Nephron (organoid): Measurements from ENCODE around the gene DUSP6.
A peak's percentile ranks its signal among the peaks of the same experiment; 100 is the strongest.

Experiments
- H3K27ac Mint-ChIP-seq, 3 experiments: 2 replicates each; pipeline ENCODE4 v1.8.0; 2020; ENCODE audit warnings: mixed read lengths in 3 of 3, mild to moderate bottlenecking in 2 of 3, moderate library complexity in 1 of 3
- H3K27me3 Mint-ChIP-seq: 2 replicates; pipeline ENCODE4 v1.8.0; 2021; ENCODE audit warnings: low read depth, mild to moderate bottlenecking, moderate library complexity, mixed read lengths
- H3K36me3 Mint-ChIP-seq: 2 replicates; pipeline ENCODE4 v1.8.0; 2020; ENCODE audit warnings: low read depth, mixed read lengths
- H3K4me1 Mint-ChIP-seq: 2 replicates; pipeline ENCODE4 v1.8.0; 2020; ENCODE audit warnings: mixed read lengths
- H3K4me3 Mint-ChIP-seq, 3 experiments: 2 replicates each; pipeline ENCODE4 v1.8.0; 2020; ENCODE audit warnings: mild to moderate bottlenecking in 3 of 3, mixed read lengths in 3 of 3, moderate library complexity in 2 of 3
- H3K9me3 Mint-ChIP-seq: 2 replicates; pipeline ENCODE4 v1.8.0; 2020; ENCODE audit warnings: mixed read lengths
- TF ChIP-seq, protein P1 (sequence below), 3 experiments: fragments of 200-600 bp; sonication (generic); IDR thresholded peaks; one replicate each; pipeline ENCODE4 v1.5.0; 2021; ENCODE audit warnings: antibody characterized with exemption in 3 of 3; ENCODE audit not compliant: unreplicated experiment in 3 of 3

The DUSP6 gene

GRCh38 chr12:89352242-89352491, 134 bp downstream of the DUSP6 start:
- TF ChIP-seq, protein P1, sequence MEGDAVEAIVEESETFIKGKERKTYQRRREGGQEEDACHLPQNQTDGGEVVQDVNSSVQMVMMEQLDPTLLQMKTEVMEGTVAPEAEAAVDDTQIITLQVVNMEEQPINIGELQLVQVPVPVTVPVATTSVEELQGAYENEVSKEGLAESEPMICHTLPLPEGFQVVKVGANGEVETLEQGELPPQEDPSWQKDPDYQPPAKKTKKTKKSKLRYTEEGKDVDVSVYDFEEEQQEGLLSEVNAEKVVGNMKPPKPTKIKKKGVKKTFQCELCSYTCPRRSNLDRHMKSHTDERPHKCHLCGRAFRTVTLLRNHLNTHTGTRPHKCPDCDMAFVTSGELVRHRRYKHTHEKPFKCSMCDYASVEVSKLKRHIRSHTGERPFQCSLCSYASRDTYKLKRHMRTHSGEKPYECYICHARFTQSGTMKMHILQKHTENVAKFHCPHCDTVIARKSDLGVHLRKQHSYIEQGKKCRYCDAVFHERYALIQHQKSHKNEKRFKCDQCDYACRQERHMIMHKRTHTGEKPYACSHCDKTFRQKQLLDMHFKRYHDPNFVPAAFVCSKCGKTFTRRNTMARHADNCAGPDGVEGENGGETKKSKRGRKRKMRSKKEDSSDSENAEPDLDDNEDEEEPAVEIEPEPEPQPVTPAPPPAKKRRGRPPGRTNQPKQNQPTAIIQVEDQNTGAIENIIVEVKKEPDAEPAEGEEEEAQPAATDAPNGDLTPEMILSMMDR (IDR thresholded peaks at IDR 0.05; ENCODE audit: unreplicated experiment in 3 of 3): no peak
- Mint-ChIP-seq H3K27ac (peak overlapping the region; percentile 92 to 97 (median 93)), H3K4me3 (peak overlapping the region; percentile 90 to 97 (median 91)), H3K9me3 (no peaks in the 10 kb centered on the region), H3K4me1 (peaks cover 61% of the 10 kb centered on the region), H3K36me3 (peaks cover 6% of the 10 kb centered on the region), H3K27me3 (peaks cover 69% of the 10 kb centered on the region)

DNA sequence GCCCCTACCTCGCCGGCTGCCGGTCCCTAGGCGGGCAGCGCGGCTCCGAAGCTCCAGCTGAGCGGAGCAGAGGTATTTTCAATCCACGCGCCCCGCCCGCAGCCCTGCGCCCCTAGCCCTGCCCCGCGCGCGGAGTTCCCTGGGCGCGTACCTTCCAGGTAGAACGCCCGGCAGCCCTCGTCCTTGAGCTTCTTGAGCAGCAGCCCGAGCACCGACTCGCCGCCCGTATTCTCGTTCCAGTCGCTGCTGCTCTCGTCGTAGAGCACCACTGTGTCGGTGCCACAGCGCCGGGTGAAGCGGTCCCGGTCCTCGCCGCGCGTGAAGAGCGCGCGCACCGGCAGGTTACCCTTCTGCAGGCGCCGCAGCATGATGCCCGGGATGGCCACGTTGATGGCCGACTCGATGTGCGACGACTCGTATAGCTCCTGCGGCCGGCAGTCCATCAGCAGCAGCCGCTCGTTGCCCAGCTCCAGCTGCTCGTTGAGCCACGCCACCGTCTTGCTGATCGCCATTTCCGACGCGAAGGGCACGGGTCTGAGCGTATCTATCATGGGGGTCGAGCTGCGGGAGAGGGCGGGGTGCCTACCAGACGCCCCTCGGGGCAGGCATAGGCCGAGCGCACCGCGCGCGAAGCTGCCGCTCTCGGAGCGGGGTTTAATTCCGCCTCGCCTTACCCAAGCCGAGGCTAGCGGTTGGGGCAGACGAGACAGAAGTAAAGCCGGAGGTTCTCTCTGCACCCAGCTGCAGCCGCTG, 636 bp downstream of the DUSP6 start:
- no peaks in the 10 kb centered on the region for H3K9me3 Mint-ChIP-seq
- H3K4me1 Mint-ChIP-seq: peaks cover 63% of the 10 kb centered on the region
- peaks cover 72% of the 10 kb centered on the region for H3K27me3 Mint-ChIP-seq
- peak overlapping the region; percentile 92 to 97 (median 93) for H3K27ac Mint-ChIP-seq
- H3K36me3 Mint-ChIP-seq: peaks cover 6% of the 10 kb centered on the region
- TF ChIP-seq, protein P1 (IDR thresholded peaks at IDR 0.05; ENCODE audit: unreplicated experiment in 3 of 3): no peak
- peak overlapping the region; percentile 90 to 97 (median 91) for H3K4me3 Mint-ChIP-seq

DNA sequence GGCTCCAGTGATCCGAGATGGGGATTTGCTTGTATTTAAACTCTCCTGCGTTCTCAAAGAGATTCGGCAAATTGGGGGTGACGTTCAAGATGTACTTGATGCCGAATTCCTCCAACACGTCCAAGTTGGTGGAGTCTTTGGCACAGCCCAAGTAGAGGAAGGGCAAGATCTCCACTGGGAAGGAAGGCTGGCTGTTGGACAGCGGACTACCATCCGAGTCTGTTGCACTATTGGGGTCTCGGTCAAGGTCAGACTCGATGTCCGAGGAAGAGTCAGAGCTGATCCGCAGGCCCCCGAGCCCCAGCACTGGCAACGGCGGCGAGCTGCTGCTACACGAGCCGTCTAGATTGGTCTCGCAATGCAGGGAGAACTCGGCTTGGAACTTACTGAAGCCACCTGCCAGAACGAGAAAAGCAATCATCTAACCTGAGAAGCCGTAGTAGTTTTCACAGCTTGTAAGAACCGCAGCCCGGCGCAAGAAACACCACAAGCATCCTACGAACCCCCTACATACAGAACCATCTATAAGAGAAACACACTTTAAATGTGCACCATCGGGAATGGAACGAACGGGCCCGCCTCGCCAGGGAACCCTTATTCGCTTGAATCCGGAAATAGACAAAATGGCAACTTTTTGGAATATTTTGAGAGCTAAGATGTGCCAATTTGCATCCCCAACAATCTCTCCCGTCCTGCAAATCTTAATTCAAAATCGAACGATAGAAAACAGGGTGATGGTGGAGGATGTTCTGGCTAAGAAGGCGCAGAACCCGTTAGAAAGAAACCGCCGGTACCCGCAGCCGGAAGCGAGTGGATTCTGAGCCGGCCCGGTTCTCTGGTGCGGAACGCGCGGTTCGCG, 1.4 kb downstream of the DUSP6 start:
- Mint-ChIP-seq H3K36me3 (peaks cover 6% of the 10 kb centered on the region), H3K27me3 (peaks cover 74% of the 10 kb centered on the region), H3K27ac (peak overlapping the region; percentile 59 to 97 (median 88)), H3K4me3 (peak overlapping the region; percentile 90 to 97 (median 91)), H3K9me3 (no peaks in the 10 kb centered on the region), H3K4me1 (peaks cover 66% of the 10 kb centered on the region)
- TF ChIP-seq, protein P1 (IDR thresholded peaks at IDR 0.05; ENCODE audit: unreplicated experiment in 3 of 3): no peak

GRCh38 chr12:89350260-89350629, 2.1 kb downstream of the DUSP6 start:
- Mint-ChIP-seq H3K4me3 (peak overlapping the region; percentile 90 to 97 (median 91)), H3K9me3 (no peaks in the 10 kb centered on the region), H3K27ac (peak overlapping the region; percentile 59 to 97 (median 88)), H3K36me3 (peaks cover 6% of the 10 kb centered on the region), H3K4me1 (peaks cover 63% of the 10 kb centered on the region), H3K27me3 (peaks cover 71% of the 10 kb centered on the region)
- TF ChIP-seq, protein P1 (IDR thresholded peaks at IDR 0.05; ENCODE audit: unreplicated experiment in 3 of 3): no peak

- Mint-ChIP-seq H3K4me3 (peak overlapping the region; percentile 90 to 97 (median 91)), H3K9me3 (no peaks in the 10 kb centered on the region), H3K27ac (peak overlapping the region in 1 of 3 experiments; percentile 97), H3K4me1 (peaks cover 61% of the 10 kb centered on the region), H3K27me3 (peaks cover 67% of the 10 kb centered on the region), H3K36me3 (peaks cover 6% of the 10 kb centered on the region)
- TF ChIP-seq, protein P1 (IDR thresholded peaks at IDR 0.05; ENCODE audit: unreplicated experiment in 3 of 3): no peak
These were observed 2.5 kb downstream of the DUSP6 start for GRCh38 chr12:89349814-89350213.
